MM.1S (cell line): ENCODE data around the gene TRIM66.

Experiments
- EZH2 ChIP-seq: fragments of 300-600 bp; sonication (generic); optimal IDR thresholded peaks from 2 replicates; pipeline ENCODE3; 2017; ENCODE audit warnings: low read depth, mild to moderate bottlenecking, antibody characterized with exemption, low read length, mixed read lengths
- TF ChIP-seq, protein P1 (sequence below): fragments of 300-600 bp; sonication (generic); IDR thresholded peaks from 2 replicates; pipeline ENCODE4 v1.5.1; 2016; ENCODE audit warnings: antibody characterized with exemption, low read length, mixed read lengths

DNA sequence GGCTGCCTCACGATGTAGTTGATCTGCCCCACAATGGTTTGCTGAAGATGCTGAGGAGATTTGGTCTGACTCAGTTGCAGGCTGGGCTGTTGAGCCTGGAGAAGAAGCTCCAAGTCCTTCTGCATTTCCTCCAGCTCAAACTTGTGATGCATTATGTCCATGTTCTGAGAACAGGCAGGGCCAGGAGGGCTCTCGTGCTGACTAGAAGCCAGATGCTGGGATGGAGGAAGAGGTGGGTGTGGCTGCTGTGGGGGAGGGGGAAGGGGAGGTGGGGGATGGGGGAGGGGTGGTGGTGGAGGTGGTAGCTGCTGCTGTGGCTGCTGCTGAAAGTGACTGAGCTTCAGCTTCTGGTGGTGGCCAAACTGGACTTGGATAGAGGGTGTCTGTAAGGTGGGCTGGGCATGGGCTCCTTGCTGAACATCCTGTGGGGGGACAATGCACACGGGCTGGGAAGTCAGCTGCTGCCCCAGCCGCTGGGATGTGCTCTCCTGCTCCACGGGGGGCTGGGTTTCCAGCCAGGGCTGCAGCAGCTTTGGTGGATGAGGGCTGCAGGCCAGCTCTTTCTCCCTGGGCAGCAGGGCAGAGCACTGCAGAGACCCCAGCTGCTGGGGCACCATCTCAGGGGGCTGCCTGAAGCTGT lies 42.1 kb downstream of the TRIM66 start:
- TF ChIP-seq, protein P1, sequence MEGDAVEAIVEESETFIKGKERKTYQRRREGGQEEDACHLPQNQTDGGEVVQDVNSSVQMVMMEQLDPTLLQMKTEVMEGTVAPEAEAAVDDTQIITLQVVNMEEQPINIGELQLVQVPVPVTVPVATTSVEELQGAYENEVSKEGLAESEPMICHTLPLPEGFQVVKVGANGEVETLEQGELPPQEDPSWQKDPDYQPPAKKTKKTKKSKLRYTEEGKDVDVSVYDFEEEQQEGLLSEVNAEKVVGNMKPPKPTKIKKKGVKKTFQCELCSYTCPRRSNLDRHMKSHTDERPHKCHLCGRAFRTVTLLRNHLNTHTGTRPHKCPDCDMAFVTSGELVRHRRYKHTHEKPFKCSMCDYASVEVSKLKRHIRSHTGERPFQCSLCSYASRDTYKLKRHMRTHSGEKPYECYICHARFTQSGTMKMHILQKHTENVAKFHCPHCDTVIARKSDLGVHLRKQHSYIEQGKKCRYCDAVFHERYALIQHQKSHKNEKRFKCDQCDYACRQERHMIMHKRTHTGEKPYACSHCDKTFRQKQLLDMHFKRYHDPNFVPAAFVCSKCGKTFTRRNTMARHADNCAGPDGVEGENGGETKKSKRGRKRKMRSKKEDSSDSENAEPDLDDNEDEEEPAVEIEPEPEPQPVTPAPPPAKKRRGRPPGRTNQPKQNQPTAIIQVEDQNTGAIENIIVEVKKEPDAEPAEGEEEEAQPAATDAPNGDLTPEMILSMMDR: no peak
- no peak for TF ChIP-seq EZH2
